Peyer's patch (tissue), 4 donors: Measurements from ENCODE around the gene TGFBR2. TPM values are rescaled to one million over a fixed set of nuclear protein-coding genes. Genes with fewer than 3 reads are reported as not detected.

Experiments used
- DNase-seq, 3 donors: peaks; one replicate each; pipeline ENCODE4 v3.0.0-alpha.2; 2017 to 2019
- H3K27ac ChIP-seq, 4 donors: fragments of 200-600 bp; sonication (generic); one replicate each; pipeline ENCODE4 v1.5.1; 2016 to 2019
- H3K27me3 ChIP-seq, 2 donors: fragments of 200-600 bp; sonication (generic); one replicate each; pipeline ENCODE4 v1.5.1; 2019
- H3K36me3 ChIP-seq, 3 donors: fragments of 200-600 bp; sonication (generic); one replicate each; pipeline ENCODE4 v1.5.1; 2016 to 2019
- H3K4me1 ChIP-seq, 4 donors: fragments of 200-600 bp; sonication (generic); one replicate each; pipeline ENCODE4 v1.5.1; 2016 to 2019
- H3K4me3 ChIP-seq, 4 donors: fragments of 200-600 bp; sonication (generic); 1 replicate in 3 of 4; 2 replicates in 1 of 4; pipeline ENCODE4 v1.5.1; 2016 to 2019; ENCODE audit warnings: mild to moderate bottlenecking in 1 of 4
- H3K9me3 ChIP-seq, 4 donors: fragments of 200-600 bp; sonication (generic); one replicate each; pipeline ENCODE4 v1.5.1; 2016 to 2019; ENCODE audit warnings: mild to moderate bottlenecking in 1 of 4
- POLR2A ChIP-seq, 2 donors: fragments of 450-650 bp; IDR thresholded peaks; one replicate each; pipeline ENCODE4 v1.5.1; 2017; ENCODE audit warnings: antibody characterized with exemption in 2 of 2, mild to moderate bottlenecking in 2 of 2, moderate library complexity in 2 of 2
- total RNA-seq, 4 donors: library from RNA; depleted of rRNA; stranded (reverse); fragments of >200 nt; gene quantifications; one replicate each; pipeline ENCODE4 v1.1.0, GENCODE V29; 2016
- TF ChIP-seq, protein P1 (sequence below), 6 experiments: fragments of 450-650 bp in 4 of 6; fragments of 200-600 bp in 2 of 6; sonication (generic) in 1 of 6; IDR thresholded peaks; one replicate each; pipeline ENCODE4 v1.5.1; 2017 to 2019; ENCODE audit warnings: antibody characterized with exemption in 6 of 6, mild to moderate bottlenecking in 3 of 6, moderate library complexity in 1 of 6

The TGFBR2 gene
- total RNA-seq, 4 donors from 2014 or later: 51.8 to 127 (median 105) TPM

- Histone ChIP-seq H3K4me1 (peaks cover 0 to 28% (median 8%) of the 10 kb centered on the region in 4 donors), H3K4me3 (no peak overlapping the region), H3K27me3 (no peaks in the 10 kb centered on the region), H3K9me3 (no peaks in the 10 kb centered on the region), H3K36me3 (no peaks in the 10 kb centered on the region), H3K27ac (no peak overlapping the region)
- no peak for DNase-seq
- TF ChIP-seq POLR2A (IDR thresholded peaks at IDR 0.05): no peak
- TF ChIP-seq, protein P1, sequence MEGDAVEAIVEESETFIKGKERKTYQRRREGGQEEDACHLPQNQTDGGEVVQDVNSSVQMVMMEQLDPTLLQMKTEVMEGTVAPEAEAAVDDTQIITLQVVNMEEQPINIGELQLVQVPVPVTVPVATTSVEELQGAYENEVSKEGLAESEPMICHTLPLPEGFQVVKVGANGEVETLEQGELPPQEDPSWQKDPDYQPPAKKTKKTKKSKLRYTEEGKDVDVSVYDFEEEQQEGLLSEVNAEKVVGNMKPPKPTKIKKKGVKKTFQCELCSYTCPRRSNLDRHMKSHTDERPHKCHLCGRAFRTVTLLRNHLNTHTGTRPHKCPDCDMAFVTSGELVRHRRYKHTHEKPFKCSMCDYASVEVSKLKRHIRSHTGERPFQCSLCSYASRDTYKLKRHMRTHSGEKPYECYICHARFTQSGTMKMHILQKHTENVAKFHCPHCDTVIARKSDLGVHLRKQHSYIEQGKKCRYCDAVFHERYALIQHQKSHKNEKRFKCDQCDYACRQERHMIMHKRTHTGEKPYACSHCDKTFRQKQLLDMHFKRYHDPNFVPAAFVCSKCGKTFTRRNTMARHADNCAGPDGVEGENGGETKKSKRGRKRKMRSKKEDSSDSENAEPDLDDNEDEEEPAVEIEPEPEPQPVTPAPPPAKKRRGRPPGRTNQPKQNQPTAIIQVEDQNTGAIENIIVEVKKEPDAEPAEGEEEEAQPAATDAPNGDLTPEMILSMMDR (IDR thresholded peaks at IDR 0.05): no peak
These were observed 10.2 kb upstream of the TGFBR2 start for GRCh38 chr3:30596152-30596551.

DNA sequence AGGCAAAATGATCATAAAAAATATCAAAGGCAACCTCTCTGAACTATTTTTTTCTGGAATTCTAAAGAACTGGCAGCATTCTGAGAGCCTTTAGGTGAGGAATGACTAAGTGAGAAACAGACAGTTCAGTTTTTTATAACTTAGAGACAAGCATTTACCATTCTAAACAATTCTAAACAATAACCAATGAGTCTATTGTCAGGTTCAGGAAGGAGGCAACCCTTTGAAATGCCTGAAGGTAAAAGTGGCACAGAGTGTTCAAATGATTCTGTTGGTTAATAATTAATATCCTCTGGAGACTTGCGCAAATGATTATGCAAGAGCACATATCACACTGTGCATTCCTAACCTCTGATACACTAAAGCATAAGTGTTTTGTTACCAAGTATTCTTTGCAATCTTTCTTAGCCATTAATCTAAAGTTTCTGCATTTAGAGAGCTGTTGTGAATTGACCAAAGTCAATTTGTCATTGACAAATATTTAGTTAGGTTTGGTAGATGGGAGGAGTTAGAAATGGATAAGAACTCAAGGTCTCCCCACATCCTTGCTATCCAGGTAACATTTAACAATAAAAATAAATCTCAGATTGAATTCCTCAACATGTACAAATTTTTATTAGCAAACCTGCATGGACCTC is 9.2 kb upstream of the TGFBR2 start:
- no peaks in the 10 kb centered on the region for H3K27me3 ChIP-seq
- TF ChIP-seq, protein P1 (IDR thresholded peaks at IDR 0.05): no peak
- no peak for TF ChIP-seq POLR2A (IDR thresholded peaks at IDR 0.05)
- DNase-seq: no peak
- H3K27ac ChIP-seq: peak overlapping the region in 3 of 4 donors; percentile 8 to 56 (median 49)
- H3K4me3 ChIP-seq: no peak overlapping the region
- H3K9me3 ChIP-seq: no peaks in the 10 kb centered on the region
- H3K36me3 ChIP-seq: no peaks in the 10 kb centered on the region
- H3K4me1 ChIP-seq: peaks cover 0 to 28% (median 8%) of the 10 kb centered on the region in 4 donors

DNA sequence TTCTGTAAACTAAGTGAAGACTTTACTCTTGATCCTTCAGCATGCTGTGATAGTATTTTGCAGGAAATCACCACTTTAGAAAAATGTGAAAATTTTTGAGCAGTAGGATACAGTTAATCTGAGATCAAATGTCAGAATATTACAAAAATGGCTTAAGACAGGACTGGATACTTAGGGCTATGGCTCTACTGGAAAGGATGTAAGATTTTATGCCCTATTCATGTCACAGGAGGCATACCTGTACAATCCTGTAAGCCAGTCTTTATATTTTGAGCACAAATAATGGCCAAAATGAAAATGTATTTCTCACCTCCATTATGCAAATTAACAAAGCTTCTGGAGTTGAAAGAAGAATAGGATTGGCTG is 8.6 kb upstream of the TGFBR2 start:
- Histone ChIP-seq H3K9me3 (no peaks in the 10 kb centered on the region), H3K4me1 (peaks cover 0 to 28% (median 9%) of the 10 kb centered on the region in 4 donors), H3K4me3 (no peak overlapping the region), H3K27ac (peak overlapping the region in 2 of 4 donors; percentile 49 to 56), H3K36me3 (no peaks in the 10 kb centered on the region), H3K27me3 (no peaks in the 10 kb centered on the region)
- DNase-seq: no peak
- TF ChIP-seq, protein P1 (IDR thresholded peaks at IDR 0.05): no peak
- TF ChIP-seq POLR2A (IDR thresholded peaks at IDR 0.05): no peak

- no peak overlapping the region for H3K4me3 ChIP-seq
- H3K4me1 ChIP-seq: peaks cover 0 to 28% (median 11%) of the 10 kb centered on the region in 4 donors
- H3K36me3 ChIP-seq: no peaks in the 10 kb centered on the region
- DNase-seq: no peak
- no peaks in the 10 kb centered on the region for H3K27me3 ChIP-seq
- TF ChIP-seq, protein P1 (IDR thresholded peaks at IDR 0.05): no peak
- TF ChIP-seq POLR2A (IDR thresholded peaks at IDR 0.05): no peak
- H3K27ac ChIP-seq: peak overlapping the region in 2 of 4 donors; percentile 2 to 52
- no peaks in the 10 kb centered on the region for H3K9me3 ChIP-seq
These were observed 7.5 kb upstream of the TGFBR2 start for GRCh38 chr3:30598668-30599545.

- Histone ChIP-seq H3K4me1 (peaks cover 0 to 35% (median 16%) of the 10 kb centered on the region in 4 donors), H3K27ac (no peak overlapping the region), H3K4me3 (no peak overlapping the region), H3K27me3 (no peaks in the 10 kb centered on the region), H3K36me3 (no peaks in the 10 kb centered on the region), H3K9me3 (no peaks in the 10 kb centered on the region)
- TF ChIP-seq POLR2A (IDR thresholded peaks at IDR 0.05): no peak
- TF ChIP-seq, protein P1 (IDR thresholded peaks at IDR 0.05): no peak
- DNase-seq: no peak
These were observed 5.8 kb upstream of the TGFBR2 start for GRCh38 chr3:30600572-30600971.
